Activated effector memory CD4-positive, alpha-beta T cell treated with anti-CD3 and anti-CD28 coated beads, Interleukin-2, amount 50 U/mL, for 16 hours (primary cell): Measurements from ENCODE around the gene UBE2I.

Experiments used
- DNase-seq: peaks from one replicate; pipeline ENCODE4 v3.0.0-alpha.2; 2020

Gene UBE2I

DNA sequence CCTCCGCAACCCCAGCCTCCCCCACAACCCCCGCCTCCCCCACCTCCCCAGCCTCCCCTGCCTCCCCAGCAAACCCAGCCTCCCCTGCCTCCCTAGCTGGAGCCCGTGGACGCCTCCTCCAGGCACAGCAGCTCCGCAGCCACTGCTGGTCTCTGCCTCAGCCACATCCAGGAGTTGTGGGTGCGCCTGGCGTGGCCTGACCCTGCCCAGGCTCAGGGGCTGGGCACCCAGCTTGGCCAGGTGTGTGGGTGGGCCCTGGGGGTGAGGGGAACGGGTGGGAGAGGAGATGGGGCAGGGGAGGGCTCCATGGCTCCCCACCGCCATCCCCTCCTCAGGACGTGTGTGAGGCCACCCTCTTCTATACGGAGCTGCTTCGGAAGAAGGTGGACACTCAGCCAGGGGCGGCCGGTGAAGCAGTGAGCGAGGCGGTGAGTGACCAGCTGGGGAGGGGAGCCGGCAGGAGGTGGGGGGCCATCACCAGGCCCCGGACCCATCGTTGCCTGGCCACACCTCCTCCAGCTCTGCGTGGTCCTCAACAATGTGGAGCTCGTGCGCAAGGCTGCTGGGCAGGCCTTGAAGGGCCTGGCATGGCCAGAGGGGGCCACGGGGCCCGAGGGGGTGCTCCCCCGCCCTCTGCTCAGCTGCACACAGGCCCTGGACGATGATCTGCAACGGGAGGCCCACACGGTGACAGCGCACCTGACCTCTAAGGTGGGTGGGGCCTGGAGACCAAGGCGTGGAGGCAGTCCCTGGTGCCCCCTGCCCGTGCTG lies 36.4 kb downstream of the UBE2I start:
- DNase-seq = no peak

DNA sequence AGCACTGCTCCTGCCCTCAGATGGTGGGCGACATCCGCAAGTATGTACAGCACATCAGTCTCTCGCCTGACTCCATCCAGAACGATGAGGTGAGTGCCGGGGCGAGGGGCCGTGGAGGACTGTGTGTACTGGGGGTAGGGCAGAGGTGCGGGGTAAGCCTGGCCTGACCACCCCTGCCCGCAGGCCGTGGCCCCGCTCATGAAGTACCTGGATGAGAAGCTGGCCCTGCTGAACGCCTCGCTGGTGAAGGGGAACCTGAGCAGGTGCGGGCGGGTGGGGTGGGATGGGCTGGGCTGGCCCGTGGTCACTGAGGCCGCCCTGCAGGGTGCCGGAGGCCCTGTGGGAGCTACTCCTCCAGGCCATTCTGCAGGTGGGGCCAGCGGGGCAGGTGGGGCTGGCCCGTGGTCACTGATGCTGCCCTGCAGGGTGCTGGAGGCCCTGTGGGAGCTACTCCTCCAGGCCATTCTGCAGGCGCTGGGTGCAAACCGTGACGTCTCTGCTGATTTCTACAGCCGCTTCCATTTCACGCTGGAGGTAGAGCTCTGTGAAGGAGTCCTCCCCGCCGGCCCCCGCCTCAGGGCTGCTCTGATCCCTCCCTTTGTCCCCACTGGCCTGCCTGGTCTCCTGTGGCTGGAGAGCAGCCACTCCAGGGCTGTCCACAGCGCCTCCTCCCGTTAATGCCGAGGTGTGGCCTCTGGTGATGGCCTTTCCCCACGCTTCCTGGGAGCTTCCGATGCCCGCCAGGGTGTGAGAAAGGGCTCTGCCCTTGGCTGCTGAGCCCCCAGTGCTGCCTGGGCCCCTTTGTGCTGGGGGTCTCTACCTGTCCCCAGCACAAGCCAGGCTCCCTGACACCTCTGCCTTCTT lies 37.2 kb downstream of the UBE2I start:
- DNase-seq = no peak

DNA sequence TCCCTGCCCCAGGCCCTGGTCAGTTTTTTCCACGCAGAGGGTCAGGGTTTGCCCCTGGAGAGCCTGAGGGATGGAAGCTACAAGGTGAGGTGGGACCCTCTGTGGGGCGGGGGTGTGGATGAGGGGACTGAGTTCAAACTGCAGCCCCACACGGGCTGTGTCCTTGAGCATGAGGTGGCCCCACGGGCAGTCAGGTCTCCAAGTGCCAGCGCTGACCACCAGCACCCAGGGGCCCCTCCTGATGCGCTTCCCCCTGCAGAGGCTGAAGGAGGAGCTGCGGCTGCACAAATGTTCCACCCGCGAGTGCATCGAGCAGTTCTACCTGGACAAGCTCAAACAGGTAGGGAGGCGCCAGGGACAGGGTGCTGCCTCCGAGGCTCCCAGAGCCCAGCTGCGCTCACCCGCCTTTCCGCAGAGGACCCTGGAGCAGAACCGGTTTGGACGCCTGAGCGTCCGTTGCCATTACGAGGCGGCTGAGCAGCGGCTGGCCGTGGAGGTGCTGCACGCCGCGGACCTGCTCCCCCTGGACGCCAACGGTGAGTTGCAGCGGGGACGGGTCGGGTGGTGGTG lies 37.9 kb downstream of the UBE2I start:
- no peak for DNase-seq

DNA sequence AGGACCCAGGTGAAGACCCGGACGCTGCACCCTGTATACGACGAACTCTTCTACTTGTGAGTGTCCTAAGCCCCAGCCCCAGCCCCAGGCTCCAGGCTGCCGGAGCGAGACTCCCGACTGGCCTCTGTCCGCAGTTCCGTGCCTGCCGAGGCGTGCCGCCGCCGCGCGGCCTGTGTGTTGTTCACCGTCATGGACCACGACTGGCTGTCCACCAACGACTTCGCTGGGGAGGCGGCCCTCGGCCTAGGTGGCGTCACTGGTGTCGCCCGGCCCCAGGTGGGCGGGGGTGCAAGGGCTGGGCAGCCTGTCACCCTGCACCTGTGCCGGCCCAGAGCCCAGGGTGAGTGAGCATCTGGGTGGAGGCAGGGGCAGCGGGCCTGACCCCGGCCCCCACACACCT lies 38.5 kb downstream of the UBE2I start:
- DNase-seq = no peak

DNA sequence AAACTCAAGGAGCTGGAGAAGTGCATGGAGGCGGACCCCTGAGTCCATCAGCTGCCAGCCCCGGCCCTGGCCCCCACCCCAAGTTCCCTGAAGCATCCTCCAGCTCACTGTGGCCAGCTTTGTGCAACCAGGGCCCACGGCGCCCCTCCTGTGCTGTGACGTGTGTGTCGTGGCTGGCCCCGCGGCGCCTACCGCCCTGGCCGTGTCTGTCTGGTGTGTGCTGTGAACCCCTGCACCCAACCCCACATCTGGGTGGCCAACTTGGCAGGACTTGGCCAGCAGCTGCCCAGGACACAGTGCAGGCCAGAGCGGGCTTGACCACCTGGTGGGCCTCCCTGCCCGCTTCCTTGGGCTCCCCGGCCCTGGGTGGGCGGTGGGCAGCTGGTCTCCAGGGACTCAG lies 39.0 kb downstream of the UBE2I start:
- no peak for DNase-seq

DNA sequence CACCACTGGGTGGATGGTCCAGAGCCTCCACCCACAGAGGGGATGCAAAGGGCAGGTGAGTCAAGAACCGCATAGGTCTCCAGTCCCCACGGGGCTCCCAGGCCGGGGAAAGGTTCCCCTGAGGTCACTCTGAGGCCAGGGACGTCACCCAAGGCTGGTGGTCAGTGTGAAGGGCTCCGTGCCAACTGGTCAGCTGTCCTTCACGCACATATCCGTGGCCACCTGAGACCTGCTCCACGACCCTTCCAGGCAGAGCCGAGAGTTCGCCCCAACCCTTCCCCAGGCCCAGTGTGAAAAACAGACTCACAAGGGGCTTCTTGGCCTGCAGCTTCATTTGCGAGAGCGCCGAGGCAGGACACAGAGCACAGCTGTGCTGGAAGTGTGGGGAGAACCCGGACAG lies 39.5 kb downstream of the UBE2I start:
- DNase-seq = no peak

DNA sequence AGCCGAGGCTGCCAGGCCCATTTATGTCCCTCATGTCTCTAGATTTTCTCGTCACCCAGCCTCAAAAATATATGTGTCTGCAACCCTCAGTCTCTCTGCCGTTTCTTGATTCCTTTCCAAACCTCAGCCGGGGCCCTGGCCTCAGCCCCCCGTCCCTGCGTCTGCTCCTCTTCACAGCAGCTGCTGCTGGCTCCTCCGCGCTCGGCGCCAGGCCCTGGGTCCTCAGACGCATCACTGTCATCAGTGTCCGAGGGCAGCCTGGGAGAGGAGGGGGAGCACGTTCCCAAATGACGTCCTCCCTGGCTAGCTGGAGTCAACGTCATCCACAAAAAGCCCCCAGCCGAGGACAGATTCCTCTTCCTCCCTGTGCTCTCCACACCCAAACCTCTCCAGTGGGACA lies 39.9 kb downstream of the UBE2I start:
- no peak for DNase-seq

DNA sequence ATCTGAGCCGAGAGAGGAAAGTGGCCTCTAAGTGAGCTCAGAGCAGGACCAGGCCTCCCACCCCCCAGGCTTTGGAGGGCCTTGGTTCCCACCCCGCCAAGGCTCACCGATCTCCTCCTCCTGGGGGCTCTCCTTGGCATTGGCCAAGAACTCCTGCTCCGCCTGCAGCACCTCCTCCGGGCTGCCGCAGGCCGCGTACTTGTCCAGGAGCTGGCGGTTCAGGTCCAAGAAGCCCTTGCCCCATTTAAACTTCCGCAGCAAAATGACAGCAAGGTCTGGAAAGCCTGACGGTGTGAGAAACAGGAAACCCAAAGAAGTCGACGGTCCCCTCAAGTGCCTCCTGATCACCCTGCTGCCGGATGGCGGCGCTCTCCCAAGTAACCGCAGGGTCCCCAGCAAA lies 40.5 kb downstream of the UBE2I start:
- no peak for DNase-seq

DNA sequence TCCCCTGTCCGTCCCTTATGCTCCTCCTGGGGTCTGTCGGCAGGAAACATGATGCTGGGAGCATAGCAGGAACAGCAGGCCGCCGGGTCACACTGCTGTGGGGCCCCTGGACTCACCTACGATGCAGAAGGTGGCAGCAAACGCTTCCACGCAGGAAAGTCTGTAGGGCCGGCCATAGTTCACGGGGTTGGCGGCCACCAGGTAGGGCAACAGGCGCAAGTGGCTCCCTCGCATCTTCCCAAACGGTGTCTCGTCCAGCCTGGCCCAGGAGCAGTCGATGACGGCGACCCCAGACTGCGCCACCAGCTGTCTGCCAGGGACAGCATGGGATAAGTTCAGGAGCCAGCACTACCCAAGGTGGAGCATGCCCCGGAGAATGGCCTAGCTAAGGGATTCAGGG lies 41.3 kb downstream of the UBE2I start:
- no peak for DNase-seq

DNA sequence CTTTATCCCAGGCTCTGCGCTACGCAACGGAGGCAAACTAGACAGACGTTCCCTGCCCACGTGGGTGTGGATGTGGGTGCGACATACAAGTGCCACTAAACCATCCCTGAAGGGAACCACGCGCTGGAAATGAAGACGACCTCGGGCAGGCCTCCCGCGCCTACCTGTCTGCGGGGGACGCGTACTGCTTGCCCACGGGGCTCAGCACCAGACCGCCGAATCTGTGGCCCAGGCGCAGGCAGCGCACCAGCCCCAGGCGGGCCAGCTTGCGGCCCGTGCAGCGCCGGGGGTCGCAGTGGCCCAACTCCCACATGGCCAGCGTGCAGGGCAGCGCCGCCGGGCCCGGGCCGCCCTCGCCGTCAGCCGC lies 41.8 kb downstream of the UBE2I start:
- DNase-seq = no peak

DNA sequence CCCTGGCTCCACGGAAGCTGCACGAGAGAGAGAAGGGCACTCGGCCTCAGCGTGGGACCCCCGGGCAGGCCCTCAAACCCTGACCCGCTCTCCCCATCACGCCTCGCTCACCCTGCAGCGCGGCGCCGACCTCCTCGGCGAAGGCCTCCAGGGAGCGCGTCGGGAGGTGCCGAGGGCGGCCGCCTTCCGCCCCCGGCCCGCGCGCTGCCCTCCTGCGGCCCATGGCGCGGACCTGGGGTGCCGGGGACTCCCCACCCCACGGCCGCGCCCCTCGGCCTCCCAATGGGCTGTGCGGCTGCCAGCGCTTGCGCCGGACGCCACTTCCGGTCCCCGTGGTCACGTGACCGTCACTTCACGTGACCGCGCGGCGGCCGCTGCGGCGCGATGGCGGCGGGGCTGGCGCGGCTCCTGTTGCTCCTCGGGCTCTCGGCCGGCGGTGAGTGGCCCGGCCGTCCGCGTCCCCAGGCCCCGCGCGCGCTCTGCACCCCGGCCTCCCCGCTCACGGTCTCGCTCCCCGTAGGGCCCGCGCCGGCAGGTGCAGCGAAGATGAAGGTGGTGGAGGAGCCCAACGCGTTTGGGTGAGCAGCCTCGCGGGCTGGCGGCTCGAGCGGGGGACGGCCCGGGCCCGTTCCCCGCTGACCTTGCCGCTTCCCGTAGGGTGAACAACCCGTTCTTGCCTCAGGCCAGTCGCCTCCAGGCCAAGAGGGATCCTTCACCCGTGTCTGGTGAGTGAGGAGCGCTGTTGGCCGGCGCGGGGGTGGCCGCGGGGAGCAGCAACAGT lies 42.3 kb downstream of the UBE2I start, which contains the start of the genes GNPTG and TSR3:
GNPTG (plus strand) TSS at position 350 of the 781 bp plus-strand sequence; CDS start at position 385, 35 bp downstream.
TSR3 (minus strand) TSS at position 297 of the 781 bp plus-strand sequence; CDS start at position 223, 74 bp downstream.
- peak; percentile 95 for DNase-seq

DNA sequence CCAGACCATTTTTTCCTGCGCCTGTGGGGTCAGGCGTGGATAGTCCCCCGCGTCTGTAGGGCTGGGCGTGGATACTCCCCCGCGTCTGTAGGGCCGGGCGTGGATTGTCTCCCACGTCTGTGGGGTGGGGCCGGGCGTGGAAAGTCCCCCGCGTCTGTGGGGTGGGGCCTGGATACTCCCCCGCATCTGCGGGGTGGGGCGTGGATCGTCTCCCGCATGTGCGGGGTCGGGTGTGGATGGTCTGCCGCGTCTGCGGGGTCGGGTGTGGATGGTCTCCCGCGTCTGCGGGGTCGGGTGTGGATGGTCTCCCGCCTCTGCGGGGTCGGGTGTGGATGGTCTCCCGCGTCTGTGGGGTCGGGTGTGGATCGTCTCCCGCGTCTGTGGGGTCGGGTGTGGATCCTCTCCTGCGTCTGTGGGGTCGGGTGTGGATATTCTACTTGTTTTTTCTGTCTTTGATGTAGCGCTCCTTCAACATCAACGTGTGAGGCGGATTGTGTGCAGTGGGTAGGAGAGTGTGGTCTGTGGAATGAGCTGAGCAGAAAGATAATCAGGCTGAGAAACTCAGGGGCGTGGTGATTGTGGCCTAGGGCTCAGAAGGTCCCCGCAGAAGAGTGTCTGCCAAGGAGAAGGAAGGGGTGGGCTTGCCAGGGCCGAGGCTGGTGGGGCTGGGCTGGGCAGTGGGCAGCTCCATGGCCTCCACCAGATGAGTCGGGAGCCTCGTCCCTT lies 45.5 kb downstream of the UBE2I start:
- DNase-seq = no peak

DNA sequence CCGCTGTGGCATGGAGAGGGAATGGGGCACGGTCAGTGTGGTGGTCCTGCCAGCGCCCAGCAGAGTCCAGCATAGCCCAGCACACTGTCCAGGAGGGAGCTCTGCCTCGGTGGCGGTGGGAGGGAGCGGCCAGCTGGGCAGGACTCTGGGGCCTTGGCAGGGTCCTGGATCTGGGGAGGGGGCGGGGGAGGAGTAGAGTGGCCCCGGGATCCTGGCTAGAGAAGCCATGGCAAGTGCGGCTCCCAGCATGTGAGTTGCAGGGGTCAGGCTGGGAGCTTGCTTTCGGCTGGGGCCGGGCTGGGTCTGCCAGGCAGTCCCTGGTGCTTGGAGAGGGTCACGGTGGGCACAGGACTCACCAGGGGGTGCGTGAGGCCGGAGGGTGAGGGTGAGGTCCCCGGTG lies 46.2 kb downstream of the UBE2I start:
- no peak for DNase-seq

DNA sequence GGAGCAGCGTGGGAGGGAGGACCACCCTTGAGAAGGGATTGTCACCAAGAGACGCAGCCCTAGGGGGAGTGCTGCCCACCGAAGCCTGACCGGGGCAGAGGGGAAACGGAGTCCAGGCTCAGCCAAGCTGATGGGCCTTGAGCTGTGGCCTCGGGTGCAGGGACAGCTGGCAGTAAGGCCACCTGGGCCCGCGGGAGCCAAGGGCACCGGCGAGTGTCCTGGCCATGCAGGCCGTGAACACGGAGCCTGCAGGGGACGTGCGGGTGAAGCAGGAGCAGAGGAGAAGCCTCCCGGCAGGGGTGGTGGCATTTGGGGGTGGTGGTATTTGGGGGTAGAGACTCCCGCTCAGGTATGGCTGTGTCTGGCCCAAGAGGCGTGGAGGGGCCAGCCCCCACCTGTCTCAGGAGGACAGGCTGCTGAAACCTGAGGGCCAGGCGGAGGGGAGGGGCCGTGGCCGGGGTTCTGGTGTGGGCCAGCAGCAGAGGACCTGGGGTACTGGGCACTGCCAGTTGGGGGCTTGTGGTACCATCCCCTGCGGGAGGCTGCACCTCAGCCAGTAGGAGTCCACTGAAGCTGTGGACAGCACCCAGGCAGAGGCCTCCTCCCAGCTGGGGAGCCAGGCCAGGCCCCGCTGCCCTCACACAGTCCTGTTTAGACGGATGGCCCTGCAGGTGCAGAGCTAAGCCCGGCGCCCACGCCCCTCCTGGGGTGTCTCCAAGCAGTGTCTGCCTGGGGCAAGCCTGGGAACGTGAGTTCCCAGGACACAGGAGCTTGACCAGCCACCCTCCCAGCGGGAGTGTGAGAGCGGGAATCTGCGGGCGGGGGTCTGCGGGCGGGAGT lies 46.8 kb downstream of the UBE2I start:
- no peak for DNase-seq

DNA sequence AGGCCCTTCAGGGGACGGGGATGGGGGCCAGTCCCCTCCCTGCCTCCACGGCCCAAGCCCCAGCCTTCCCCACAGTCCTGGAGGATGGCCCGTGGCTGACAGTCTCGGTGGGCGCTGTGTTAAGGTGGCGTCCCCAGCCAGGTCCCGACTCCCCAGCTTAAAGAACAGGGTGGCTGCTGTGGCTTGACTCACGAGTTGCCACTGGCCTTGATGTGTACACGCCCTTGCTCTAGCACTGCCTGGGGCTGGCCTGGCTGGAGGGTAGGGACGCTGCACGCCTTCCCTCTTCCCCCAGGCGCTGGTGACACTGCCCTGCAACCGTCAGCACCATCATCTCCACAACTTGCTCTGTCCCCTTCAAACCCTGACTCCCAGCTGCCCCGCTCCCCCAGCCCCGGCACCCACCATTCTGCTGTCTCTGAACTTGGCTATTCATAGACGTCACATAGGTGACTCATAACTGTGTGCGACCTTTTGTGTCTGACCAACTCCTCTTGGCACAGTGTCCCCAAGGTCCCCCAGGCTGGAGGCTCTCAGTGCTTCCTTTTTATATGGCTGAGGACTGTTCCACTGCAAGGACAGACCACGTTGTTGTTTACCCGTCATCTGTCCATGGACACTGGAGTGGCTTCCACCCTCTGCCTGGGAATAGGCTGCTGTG lies 48.6 kb downstream of the UBE2I start:
- DNase-seq = no peak

DNA sequence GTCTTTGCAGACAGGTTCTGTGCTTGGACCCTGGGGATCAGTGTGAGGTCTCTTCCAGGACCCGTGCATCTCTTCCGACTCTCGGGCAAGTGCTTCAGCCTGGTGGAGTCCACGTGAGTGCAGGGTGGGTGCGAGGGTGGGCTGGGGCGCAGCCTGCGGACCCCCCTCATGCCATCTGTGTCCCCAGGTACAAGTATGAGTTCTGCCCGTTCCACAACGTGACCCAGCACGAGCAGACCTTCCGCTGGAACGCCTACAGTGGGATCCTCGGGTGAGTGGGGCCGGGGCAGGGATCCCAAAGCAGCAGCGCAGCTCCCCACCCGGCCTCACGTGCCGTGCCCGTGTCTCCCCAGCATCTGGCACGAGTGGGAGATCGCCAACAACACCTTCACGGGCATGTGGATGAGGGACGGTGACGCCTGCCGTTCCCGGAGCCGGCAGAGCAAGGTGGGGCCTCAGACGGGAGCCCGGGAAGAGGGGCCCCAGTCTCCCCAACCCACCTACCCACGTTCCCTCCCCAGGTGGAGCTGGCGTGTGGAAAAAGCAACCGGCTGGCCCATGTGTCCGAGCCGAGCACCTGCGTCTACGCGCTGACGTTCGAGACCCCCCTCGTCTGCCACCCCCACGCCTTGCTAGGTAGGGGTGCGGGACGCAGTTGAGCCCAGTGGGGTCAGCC lies 52.4 kb downstream of the UBE2I start:
- DNase-seq = no peak

DNA sequence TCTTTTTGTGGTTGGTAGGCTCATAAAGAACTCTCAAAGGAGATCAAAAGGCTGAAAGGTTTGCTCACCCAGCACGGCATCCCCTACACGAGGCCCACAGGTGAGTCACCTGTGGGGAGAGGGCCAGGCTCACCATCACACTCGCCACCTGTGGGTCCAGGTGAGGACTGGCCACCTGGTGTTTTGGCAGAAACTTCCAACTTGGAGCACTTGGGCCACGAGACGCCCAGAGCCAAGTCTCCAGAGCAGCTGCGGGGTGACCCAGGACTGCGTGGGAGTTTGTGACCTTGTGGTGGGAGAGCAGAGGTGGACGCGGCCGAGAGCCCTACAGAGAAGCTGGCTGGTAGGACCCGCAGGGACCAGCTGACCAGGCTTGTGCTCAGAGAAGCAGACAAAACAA lies 53.4 kb downstream of the UBE2I start:
- no peak for DNase-seq

DNA sequence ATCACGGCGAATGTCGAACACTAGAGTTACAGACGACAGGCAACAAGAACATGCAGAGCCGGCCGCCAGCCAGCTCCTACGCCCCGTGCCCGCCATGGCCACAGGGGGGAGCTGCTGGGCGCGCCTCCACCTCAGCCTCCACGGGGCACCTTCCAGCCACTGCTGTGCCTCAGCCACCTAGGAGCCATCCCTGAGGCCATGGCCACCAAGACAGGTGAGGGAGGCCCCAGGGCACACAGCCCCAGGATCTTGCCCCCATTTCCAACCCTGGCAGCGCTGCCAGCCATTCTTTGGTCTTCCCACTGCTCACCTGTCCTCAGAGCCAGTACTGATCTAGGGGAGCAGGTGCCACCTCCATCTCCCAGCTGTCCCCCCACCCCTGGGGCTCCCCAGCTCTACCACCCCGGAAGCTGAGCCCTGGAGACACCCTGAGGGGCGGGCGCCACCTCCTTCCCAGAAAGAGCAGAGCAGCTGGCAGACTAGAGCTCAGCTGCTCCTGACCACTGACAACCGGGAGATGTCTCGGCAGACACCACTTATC lies 54.1 kb downstream of the UBE2I start:
- DNase-seq = peak; percentile 90

DNA sequence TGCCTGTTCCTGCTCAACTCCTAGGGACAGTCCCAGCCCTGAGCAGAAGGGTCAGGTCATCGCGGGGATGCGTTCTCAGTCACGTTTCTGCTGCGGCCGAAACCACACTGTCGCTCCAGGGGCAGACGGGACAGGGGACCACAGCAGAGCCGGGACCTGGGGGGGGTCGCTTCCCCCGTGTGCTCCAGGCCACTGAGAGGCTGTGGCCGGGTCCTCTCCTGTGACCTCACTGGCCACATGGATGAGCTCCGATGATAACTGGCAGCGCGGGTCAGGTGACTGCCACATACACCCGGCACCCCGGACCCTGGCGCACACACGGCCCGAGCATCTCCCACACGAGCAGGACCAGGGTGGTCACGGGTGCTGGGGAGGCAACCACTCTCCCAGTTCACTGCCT lies 55.1 kb downstream of the UBE2I start:
- no peak for DNase-seq
